ACC112 (cell line): Measurements from ENCODE around the gene GLIS1.

Experiments used
- H2AFZ ChIP-seq: fragments of 200-600 bp; sonication (generic); one replicate; pipeline ENCODE4 v1.6.0; 2017; ENCODE audit warnings: antibody characterized with exemption, low read length; ENCODE audit not compliant: unreplicated experiment
- H3K27ac ChIP-seq: fragments of 200-600 bp; sonication (generic); 2 replicates; pipeline ENCODE4 v1.5.1; 2014; ENCODE audit warnings: low read depth, mild to moderate bottlenecking, antibody characterized with exemption, low read length, moderate library complexity
- H3K27me3 ChIP-seq: fragments of 200-600 bp; sonication (generic); 2 replicates; pipeline ENCODE4 v1.6.1; 2014; ENCODE audit warnings: mild to moderate bottlenecking, antibody characterized with exemption, low read length, moderate library complexity, mixed read lengths; ENCODE audit not compliant: insufficient read depth
- H3K36me3 ChIP-seq: fragments of 200-600 bp; sonication (generic); 2 replicates; pipeline ENCODE4 v1.6.1; 2016; ENCODE audit warnings: mild to moderate bottlenecking, antibody characterized with exemption, low read length, moderate library complexity, mixed read lengths; ENCODE audit not compliant: insufficient read depth
- H3K4me1 ChIP-seq: fragments of 200-600 bp; sonication (generic); one replicate; pipeline ENCODE4 v1.6.1; 2016; ENCODE audit warnings: low read length, mixed read lengths; ENCODE audit not compliant: insufficient read depth, unreplicated experiment, control insufficient read depth
- H3K4me3 ChIP-seq: fragments of 200-600 bp; sonication (generic); 2 replicates; pipeline ENCODE4 v1.5.1; 2014; ENCODE audit warnings: mild to moderate bottlenecking, low read depth, low read length
- H3K79me2 ChIP-seq: fragments of 200-600 bp; sonication (generic); one replicate; pipeline ENCODE4 v1.6.0; 2016; ENCODE audit warnings: low read length; ENCODE audit not compliant: control insufficient read depth, unreplicated experiment, insufficient read depth

GLIS1 gene

DNA sequence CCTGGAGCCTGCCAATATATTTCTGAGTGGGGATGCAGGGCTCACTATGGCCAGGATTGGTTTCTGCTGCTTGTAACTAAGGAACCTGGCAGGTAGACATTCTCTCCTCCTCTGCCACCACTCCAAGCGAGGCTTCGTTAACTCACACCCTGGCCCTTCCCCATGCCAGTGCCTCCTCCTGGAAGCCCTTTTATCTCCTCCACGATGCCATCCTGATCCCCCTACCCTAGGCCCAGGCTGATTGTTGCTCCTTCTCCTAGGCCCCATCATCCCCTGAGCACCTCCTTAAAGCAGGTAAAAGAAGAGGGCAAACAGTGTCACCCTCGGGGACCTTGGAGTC, 161.2 kb downstream of the GLIS1 start:
- H3K79me2 ChIP-seq = no peaks in the 10 kb centered on the region
- no peaks in the 10 kb centered on the region for H3K36me3 ChIP-seq
- no peaks in the 10 kb centered on the region for H3K27me3 ChIP-seq
- no peak overlapping the region for H2AFZ ChIP-seq
- H3K4me1 ChIP-seq = no peaks in the 10 kb centered on the region
- no peak overlapping the region for H3K27ac ChIP-seq
- H3K4me3 ChIP-seq = no peak overlapping the region

DNA sequence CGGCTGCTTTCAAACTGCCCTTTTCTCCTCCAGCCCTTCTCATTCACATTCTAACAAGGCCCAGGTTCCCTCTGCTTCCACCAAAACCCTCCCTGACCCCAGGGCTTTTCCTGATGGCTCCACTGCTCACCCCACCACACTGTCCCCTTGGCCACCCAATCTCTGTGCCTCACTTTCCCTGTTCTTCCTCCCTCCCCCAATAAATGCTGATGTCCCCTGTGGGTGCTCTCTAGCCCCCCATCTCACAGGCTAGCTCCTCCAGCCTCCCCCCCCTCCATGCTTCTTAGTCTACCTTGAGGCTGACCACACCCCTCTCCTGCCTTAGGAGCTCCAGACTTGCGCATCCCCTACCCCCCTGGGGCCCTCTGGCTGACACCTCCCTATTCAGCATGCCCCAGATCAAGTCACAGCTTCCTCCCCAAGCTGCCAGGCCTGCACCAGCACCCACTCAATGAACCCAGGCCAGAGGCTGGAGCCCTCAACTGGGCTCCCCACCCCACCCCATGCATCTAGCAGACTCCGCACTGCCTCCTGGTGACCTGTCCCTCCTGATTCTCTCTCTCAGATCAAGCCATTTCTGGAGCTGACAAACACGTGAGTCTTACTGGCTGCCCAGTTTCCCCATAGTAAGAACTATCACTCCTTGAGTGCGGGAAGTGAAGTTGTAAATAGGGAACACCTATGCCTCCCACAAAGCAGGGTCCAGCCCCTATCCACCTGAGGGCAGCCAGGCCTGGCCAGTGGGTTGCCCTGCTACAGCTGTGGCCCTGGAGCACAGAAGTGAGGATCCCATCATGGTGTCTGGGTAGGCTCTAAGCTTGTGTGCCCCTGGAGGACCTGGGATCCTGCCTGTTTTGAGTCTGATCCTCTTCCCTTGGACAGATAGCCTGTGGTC, 161.9 kb downstream of the GLIS1 start:
- H3K36me3 ChIP-seq = no peaks in the 10 kb centered on the region
- no peak overlapping the region for H2AFZ ChIP-seq
- H3K4me3 ChIP-seq = no peak overlapping the region
- no peak overlapping the region for H3K27ac ChIP-seq
- H3K4me1 ChIP-seq = no peaks in the 10 kb centered on the region
- no peaks in the 10 kb centered on the region for H3K27me3 ChIP-seq
- no peaks in the 10 kb centered on the region for H3K79me2 ChIP-seq

DNA sequence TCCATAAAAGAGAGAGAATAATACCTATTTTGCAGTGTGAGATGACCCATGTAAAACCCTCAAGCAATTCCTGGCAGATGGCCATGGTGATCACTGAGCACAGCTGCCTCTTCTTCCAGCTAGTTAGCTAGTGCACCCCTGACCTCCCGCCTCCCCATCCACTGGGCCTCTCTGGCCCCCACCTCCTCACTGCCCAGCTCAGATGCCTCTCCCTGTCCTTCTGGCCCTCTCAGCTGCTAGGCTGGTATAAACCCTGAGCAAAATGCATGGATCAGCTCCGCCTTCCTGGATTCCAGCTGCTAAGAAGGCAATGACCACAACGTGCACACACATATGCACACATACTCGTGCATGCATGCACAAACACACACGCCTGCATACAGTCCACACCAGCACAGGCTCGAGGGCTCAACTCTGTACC, 162.6 kb downstream of the GLIS1 start:
- Histone ChIP-seq H3K4me1 (no peaks in the 10 kb centered on the region), H3K4me3 (no peak overlapping the region), H2AFZ (no peak overlapping the region), H3K27me3 (no peaks in the 10 kb centered on the region), H3K36me3 (no peaks in the 10 kb centered on the region), H3K27ac (no peak overlapping the region), H3K79me2 (no peaks in the 10 kb centered on the region)

DNA sequence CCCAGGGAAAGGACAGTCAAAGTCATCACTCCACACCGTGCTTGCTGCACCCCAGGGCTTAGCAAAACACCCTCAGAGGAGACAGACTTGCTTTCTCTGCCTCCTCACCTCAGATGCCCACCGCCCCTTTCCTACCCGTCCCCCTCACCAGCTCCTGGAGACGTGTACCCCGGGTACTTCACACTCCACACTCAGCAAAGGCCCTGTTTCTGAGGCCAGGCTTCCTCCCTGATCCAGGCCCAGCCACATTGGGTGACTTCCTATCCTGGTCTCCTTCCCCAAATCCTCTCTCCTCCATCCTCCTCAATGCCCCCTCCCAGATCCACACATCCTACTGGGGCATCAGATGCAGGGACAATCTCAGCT, 163.0 kb downstream of the GLIS1 start:
- H3K4me3 ChIP-seq = no peak overlapping the region
- H3K4me1 ChIP-seq = no peaks in the 10 kb centered on the region
- no peaks in the 10 kb centered on the region for H3K27me3 ChIP-seq
- no peak overlapping the region for H3K27ac ChIP-seq
- no peaks in the 10 kb centered on the region for H3K79me2 ChIP-seq
- no peaks in the 10 kb centered on the region for H3K36me3 ChIP-seq
- no peak overlapping the region for H2AFZ ChIP-seq

DNA sequence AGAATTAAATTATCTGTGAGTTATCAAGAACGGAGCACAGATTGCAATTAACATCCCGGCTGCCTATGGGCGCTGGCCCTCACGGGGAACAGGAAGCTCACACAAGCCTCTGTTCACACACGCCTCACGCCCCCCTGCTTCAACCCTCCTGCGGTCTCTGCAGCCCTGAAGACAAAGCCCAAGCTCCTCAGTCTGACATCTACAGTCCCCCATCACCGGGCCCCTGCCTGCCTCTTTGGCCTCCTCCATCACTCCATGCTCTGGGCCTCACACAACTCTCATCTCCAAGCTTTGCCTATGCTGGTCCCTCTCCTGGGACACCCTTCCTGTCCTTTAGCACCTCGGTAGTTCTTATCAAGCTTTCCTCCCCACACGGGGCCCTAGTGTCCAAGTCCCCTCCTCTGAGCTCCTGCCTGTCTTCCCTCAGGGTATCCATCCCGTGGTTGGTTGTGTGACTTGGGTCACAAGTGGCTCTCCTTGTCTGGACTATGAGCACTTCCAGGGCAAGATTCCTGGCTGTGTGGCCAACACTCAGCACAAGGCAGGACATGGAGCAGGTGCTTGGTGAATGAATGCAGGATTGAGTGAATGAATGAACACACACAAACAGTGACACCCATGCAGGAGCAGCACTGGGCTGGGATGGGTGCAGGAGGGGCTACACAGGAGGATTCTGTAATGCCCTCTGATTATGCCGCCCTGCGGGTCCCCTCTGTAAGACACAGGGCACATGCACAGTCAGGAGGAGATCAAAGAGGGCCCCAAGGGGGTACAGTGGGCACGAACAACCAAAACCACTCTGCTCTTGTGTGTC, 163.6 kb downstream of the GLIS1 start:
- Histone ChIP-seq H3K27me3 (no peaks in the 10 kb centered on the region), H3K79me2 (no peaks in the 10 kb centered on the region), H3K4me1 (no peaks in the 10 kb centered on the region), H3K27ac (no peak overlapping the region), H2AFZ (no peak overlapping the region), H3K36me3 (no peaks in the 10 kb centered on the region), H3K4me3 (no peak overlapping the region)

DNA sequence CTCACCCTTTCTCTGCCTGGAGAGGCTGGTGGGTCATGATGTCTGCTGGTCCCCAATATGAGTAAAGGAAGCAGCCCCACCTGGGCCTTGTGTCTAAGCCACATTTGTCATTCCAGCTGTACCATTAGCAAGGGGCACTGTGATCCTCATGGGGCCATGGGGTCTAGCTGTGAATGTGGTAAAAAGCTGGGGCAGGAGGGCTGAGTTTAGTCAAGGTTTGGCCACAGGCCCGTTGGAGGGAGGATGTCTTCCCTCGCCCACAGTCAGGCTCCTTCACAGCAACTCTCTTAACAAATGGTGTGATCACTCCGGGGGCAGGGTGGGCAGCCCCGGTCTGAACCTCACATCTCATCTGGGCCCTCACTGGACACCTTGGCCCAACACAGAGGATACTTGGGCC, 164.3 kb downstream of the GLIS1 start:
- no peak overlapping the region for H2AFZ ChIP-seq
- no peaks in the 10 kb centered on the region for H3K79me2 ChIP-seq
- H3K4me1 ChIP-seq = no peaks in the 10 kb centered on the region
- H3K27me3 ChIP-seq = no peaks in the 10 kb centered on the region
- H3K4me3 ChIP-seq = no peak overlapping the region
- H3K36me3 ChIP-seq = no peaks in the 10 kb centered on the region
- no peak overlapping the region for H3K27ac ChIP-seq

DNA sequence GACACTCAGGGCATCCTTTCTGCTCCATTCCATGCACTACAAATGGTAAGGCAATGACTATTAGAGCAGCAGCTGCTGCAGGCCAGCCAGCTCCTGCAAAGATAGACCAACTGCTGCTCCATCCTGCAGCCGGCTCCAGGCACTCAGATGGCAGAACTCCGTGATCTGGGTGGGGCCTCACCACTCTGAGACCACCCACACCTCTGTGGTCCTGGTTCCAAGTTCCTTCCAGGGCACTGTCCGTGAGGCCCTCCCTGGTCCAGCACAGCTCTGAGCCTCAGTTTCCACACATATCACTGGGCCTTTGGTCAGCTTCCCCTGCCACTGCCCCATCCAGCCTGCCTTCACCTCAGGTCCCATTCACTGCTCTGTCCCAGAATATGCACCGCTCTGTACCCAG, 165.0 kb downstream of the GLIS1 start:
- H3K4me1 ChIP-seq = no peaks in the 10 kb centered on the region
- H2AFZ ChIP-seq = no peak overlapping the region
- H3K79me2 ChIP-seq = no peaks in the 10 kb centered on the region
- H3K4me3 ChIP-seq = no peak overlapping the region
- no peaks in the 10 kb centered on the region for H3K27me3 ChIP-seq
- H3K36me3 ChIP-seq = no peaks in the 10 kb centered on the region
- no peak overlapping the region for H3K27ac ChIP-seq

DNA sequence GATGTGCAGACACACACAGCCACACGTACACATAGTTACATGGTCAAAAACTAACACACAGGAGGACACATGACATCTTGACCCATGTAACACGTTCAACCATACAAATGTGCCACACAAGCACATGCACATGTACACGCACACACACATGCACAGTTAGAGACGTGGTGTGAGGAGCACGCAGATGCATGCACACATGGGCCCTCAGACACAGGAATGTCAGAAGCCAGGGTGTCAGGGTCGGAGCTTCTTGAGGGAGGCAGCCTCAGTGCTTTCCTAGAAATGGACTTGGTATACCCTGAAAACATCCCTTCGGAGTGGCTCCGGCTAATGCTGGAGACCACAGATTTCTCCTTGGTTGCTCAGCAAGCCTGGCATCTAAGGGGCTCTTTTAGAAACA, 165.4 kb downstream of the GLIS1 start:
- no peak overlapping the region for H2AFZ ChIP-seq
- no peaks in the 10 kb centered on the region for H3K27me3 ChIP-seq
- H3K27ac ChIP-seq = no peak overlapping the region
- H3K4me3 ChIP-seq = no peak overlapping the region
- no peaks in the 10 kb centered on the region for H3K79me2 ChIP-seq
- no peaks in the 10 kb centered on the region for H3K36me3 ChIP-seq
- H3K4me1 ChIP-seq = no peaks in the 10 kb centered on the region

DNA sequence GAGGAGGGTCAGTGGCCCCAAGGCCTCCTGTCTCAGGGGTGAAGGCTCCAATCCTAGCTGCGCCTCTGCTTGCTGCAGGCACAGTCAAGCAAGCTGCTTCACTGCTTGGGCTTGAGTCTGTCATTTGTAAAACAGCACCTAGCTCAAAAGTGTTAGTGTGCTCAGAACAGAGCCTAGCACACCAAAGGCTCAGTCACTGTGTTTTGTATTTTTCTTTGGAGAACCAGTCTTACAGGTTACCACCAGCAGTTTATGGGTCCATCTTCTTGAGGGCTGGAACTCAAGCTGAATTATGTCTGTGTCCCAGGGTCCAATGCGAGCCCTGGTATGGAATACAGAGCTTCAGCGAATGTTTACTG, 166.2 kb downstream of the GLIS1 start:
- H2AFZ ChIP-seq = no peak overlapping the region
- no peaks in the 10 kb centered on the region for H3K4me1 ChIP-seq

DNA sequence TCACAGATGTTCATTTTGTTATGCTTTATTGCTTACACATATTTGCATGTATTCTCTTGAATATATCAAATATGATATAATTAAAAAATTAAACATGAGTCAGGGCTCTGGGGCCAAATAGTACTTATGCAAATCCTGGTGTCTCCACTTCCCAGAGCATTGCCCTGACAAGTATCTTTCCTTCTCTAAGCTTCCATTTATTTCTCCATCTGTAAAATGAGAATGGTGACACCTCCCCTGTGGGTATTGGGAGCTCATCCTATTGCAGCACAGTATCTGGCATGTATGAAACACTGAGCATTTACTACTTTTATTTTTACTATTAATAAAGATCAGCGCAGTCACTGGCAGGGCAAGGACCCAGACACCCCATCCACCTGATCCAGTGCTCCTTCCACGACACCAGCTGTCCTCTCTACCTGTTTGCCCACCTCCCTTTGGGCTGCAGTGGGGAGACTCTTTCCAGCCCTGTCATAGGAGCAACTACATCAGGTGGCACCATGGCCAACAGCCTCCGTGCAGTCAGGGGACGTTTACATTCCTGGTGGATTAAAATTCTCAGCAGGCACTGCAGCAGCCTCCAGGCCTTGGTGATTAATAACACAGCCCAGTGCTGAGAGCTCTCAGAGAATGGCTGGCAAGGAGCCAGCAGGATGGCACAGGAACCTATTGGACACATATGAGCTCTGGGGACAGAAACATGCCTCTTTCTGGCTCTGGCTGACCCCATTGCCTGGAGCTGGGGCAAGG, 166.7 kb downstream of the GLIS1 start:
- Histone ChIP-seq H3K27me3 (no peaks in the 10 kb centered on the region), H3K27ac (no peak overlapping the region), H3K79me2 (no peaks in the 10 kb centered on the region), H2AFZ (no peak overlapping the region), H3K4me1 (no peaks in the 10 kb centered on the region), H3K36me3 (no peaks in the 10 kb centered on the region), H3K4me3 (no peak overlapping the region)

More for the DNA sequence above, 166.2 kb downstream of the GLIS1 start:
- H3K27me3 ChIP-seq = no peaks in the 10 kb centered on the region
- H3K4me3 ChIP-seq = no peak overlapping the region
- no peaks in the 10 kb centered on the region for H3K36me3 ChIP-seq
- no peaks in the 10 kb centered on the region for H3K79me2 ChIP-seq
- H3K27ac ChIP-seq = no peak overlapping the region
